ENCODE data around the gene CLDN4.
"Not testable (repeated sequence)": the region's sequence is repeated elsewhere in the genome, so short reads cannot be mapped to it uniquely, and the experiment has no call there.

DNA sequence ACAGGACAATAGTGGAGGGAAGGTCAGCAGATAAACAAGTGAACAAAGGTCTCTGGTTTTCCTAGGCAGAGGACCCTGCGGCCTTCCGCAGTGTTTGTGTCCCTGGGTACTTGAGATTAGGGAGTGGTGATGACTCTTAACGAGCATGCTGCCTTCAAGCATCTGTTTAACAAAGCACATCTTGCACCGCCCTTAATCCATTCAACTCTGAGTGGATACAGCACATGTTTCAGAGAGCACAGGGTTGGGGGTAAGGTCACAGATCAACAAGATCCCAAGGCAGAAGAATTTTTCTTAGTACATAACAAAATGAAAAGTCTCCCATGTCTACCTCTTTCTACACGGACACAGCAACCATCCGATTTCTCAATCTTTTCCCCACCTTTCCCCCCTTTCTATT lies 34.1 kb upstream of the CLDN4 start:
- not testable (repeated sequence) for TF ChIP-seq POLR2AphosphoS5 (IDR thresholded peaks at IDR 0.05; ENCODE audit: low read depth); CTCF (conservative IDR thresholded peaks at IDR 0.05; ENCODE audit: low read depth in 2 of 2)
- TF ChIP-seq, protein P1, sequence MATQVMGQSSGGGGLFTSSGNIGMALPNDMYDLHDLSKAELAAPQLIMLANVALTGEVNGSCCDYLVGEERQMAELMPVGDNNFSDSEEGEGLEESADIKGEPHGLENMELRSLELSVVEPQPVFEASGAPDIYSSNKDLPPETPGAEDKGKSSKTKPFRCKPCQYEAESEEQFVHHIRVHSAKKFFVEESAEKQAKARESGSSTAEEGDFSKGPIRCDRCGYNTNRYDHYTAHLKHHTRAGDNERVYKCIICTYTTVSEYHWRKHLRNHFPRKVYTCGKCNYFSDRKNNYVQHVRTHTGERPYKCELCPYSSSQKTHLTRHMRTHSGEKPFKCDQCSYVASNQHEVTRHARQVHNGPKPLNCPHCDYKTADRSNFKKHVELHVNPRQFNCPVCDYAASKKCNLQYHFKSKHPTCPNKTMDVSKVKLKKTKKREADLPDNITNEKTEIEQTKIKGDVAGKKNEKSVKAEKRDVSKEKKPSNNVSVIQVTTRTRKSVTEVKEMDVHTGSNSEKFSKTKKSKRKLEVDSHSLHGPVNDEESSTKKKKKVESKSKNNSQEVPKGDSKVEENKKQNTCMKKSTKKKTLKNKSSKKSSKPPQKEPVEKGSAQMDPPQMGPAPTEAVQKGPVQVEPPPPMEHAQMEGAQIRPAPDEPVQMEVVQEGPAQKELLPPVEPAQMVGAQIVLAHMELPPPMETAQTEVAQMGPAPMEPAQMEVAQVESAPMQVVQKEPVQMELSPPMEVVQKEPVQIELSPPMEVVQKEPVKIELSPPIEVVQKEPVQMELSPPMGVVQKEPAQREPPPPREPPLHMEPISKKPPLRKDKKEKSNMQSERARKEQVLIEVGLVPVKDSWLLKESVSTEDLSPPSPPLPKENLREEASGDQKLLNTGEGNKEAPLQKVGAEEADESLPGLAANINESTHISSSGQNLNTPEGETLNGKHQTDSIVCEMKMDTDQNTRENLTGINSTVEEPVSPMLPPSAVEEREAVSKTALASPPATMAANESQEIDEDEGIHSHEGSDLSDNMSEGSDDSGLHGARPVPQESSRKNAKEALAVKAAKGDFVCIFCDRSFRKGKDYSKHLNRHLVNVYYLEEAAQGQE (IDR thresholded peaks at IDR 0.05; ENCODE audit: unreplicated experiment) = not testable (repeated sequence)
